ENCODE results near the gene MYO16.

GRCh38 chr13:109231888-109232287, 602.5 kb downstream of the MYO16 start:
- no peak for TF ChIP-seq CTCF (IDR thresholded peaks at IDR 0.05; ENCODE audit: poor library complexity, severe bottlenecking)
- no peak for TF ChIP-seq EZH2 (IDR thresholded peaks at IDR 0.05; ENCODE audit: borderline replicate concordance, insufficient read depth, low read length, poor library complexity, severe bottlenecking)
- no peak for TF ChIP-seq POLR2AphosphoS5 (IDR thresholded peaks at IDR 0.05)
- no peak for TF ChIP-seq SMC3 (conservative IDR thresholded peaks at IDR 0.05; ENCODE audit: poor library complexity)
- TF ChIP-seq EP300 (conservative IDR thresholded peaks at IDR 0.05; ENCODE audit: poor library complexity, severe bottlenecking), result no peak
- TF ChIP-seq MXI1 (conservative IDR thresholded peaks at IDR 0.05; ENCODE audit: poor library complexity, severe bottlenecking), result no peak
- no peak for TF ChIP-seq RAD21 (conservative IDR thresholded peaks at IDR 0.05)

Measured in neural cell (in vitro differentiated cells).